Measurements from ENCODE around the gene RSAD1.

RSAD1 gene

DNA sequence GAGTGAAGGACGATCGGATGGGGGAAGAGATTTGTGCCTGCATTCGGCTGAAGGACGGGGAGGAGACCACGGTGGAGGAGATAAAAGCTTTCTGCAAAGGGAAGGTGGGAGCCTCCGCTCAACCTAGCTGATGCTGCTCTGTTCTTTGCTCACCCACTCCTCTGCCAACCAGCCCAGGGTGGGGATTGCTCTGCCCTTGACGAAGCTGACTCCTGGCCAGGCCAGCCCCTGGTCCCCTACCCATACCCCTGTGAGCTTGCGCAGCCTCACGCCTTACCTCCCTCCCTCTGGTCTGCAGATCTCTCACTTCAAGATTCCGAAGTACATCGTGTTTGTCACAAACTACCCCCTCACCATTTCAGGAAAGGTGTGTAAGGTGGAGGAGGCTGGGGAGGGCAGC lies 4.8 kb upstream of the RSAD1 start (continued):
- TF ChIP-seq, protein P1, sequence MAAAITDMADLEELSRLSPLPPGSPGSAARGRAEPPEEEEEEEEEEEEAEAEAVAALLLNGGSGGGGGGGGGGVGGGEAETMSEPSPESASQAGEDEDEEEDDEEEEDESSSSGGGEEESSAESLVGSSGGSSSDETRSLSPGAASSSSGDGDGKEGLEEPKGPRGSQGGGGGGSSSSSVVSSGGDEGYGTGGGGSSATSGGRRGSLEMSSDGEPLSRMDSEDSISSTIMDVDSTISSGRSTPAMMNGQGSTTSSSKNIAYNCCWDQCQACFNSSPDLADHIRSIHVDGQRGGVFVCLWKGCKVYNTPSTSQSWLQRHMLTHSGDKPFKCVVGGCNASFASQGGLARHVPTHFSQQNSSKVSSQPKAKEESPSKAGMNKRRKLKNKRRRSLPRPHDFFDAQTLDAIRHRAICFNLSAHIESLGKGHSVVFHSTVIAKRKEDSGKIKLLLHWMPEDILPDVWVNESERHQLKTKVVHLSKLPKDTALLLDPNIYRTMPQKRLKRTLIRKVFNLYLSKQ (tag by site-specific recombination; IDR thresholded peaks at IDR 0.05; ENCODE audit: borderline replicate concordance) = no peak
- TF ChIP-seq KLF10 (tag by site-specific recombination; IDR thresholded peaks at IDR 0.05) (no peak), ZNF211 (tag by site-specific recombination; IDR thresholded peaks at IDR 0.05; ENCODE audit: low read depth) (no peak), ZNF660 (tag by site-specific recombination; IDR thresholded peaks at IDR 0.05) (no peak), ZEB2 (tag by site-specific recombination; IDR thresholded peaks at IDR 0.05) (no peak), ZSCAN18 (tag by site-specific recombination; IDR thresholded peaks at IDR 0.05) (no peak)
- TF ChIP-seq, protein P2, sequence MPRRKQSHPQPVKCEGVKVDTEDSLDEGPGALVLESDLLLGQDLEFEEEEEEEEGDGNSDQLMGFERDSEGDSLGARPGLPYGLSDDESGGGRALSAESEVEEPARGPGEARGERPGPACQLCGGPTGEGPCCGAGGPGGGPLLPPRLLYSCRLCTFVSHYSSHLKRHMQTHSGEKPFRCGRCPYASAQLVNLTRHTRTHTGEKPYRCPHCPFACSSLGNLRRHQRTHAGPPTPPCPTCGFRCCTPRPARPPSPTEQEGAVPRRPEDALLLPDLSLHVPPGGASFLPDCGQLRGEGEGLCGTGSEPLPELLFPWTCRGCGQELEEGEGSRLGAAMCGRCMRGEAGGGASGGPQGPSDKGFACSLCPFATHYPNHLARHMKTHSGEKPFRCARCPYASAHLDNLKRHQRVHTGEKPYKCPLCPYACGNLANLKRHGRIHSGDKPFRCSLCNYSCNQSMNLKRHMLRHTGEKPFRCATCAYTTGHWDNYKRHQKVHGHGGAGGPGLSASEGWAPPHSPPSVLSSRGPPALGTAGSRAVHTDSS (tag by site-specific recombination; IDR thresholded peaks at IDR 0.05) = no peak
- TF ChIP-seq, protein P3, sequence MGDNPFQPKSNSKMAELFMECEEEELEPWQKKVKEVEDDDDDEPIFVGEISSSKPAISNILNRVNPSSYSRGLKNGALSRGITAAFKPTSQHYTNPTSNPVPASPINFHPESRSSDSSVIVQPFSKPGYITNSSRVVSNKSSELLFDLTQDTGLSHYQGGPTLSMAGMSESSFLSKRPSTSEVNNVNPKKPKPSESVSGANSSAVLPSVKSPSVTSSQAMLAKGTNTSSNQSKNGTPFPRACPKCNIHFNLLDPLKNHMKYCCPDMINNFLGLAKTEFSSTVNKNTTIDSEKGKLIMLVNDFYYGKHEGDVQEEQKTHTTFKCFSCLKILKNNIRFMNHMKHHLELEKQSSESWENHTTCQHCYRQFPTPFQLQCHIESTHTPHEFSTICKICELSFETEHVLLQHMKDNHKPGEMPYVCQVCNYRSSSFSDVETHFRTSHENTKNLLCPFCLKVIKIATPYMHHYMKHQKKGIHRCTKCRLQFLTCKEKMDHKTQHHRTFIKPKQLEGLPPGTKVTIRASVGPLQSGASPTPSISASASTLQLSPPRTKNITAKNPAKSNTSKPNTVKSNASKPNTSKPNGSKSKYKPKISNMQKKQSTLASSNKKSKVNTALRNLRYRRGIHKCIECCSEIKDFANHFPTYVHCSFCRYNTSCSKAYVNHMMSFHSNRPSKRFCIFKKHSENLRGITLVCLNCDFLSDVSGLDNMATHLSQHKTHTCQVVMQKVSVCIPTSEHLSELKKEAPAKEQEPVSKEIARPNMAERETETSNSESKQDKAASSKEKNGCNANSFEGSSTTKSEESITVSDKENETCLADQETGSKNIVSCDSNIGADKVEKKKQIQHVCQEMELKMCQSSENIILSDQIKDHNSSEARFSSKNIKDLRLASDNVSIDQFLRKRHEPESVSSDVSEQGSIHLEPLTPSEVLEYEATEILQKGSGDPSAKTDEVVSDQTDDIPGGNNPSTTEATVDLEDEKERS (tag by site-specific recombination; IDR thresholded peaks at IDR 0.05) = no peak

DNA sequence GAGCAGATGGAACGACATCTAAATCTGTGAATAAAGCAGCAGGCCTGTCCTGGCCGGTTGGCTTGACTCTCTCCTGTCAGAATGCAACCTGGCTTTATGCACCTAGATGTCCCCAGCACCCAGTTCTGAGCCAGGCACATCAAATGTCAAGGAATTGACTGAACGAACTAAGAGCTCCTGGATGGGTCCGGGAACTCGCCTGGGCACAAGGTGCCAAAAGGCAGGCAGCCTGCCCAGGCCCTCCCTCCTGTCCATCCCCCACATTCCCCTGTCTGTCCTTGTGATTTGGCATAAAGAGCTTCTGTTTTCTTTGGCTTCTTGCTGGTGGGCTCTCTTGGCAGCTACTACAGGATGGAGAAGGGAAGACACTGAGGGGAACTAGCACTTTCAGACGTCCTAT lies 4.1 kb upstream of the RSAD1 start:
- POLR2A ChIA-PET = interaction anchor here (1.2 kb wide), 1 partner anchor 31 kb away, joined by 4 read pairs; no protein-coding TSS in a partner anchor

More for the DNA sequence above, 4.1 kb upstream of the RSAD1 start:
- CTCF ChIA-PET = interaction anchor here (1.4 to 2.0 kb wide), 3 partner anchors 77 to 380 kb away, joined by 4 to 8 read pairs (median 6); partner anchors contain the start of gene LRRC59
- H3K9me3 ChIP-seq (ENCODE audit: control insufficient read depth, insufficient read depth, low read depth, low read length) = no peaks in the 10 kb centered on the region
- TF ChIP-seq YY2 (tag by site-specific recombination; IDR thresholded peaks at IDR 0.05) = no peak
- TF ChIP-seq, protein P4, sequence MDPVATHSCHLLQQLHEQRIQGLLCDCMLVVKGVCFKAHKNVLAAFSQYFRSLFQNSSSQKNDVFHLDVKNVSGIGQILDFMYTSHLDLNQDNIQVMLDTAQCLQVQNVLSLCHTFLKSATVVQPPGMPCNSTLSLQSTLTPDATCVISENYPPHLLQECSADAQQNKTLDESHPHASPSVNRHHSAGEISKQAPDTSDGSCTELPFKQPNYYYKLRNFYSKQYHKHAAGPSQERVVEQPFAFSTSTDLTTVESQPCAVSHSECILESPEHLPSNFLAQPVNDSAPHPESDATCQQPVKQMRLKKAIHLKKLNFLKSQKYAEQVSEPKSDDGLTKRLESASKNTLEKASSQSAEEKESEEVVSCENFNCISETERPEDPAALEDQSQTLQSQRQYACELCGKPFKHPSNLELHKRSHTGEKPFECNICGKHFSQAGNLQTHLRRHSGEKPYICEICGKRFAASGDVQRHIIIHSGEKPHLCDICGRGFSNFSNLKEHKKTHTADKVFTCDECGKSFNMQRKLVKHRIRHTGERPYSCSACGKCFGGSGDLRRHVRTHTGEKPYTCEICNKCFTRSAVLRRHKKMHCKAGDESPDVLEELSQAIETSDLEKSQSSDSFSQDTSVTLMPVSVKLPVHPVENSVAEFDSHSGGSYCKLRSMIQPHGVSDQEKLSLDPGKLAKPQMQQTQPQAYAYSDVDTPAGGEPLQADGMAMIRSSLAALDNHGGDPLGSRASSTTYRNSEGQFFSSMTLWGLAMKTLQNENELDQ (tag by site-specific recombination; IDR thresholded peaks at IDR 0.05; ENCODE audit: low read depth) = no peak
- TF ChIP-seq, protein P5, sequence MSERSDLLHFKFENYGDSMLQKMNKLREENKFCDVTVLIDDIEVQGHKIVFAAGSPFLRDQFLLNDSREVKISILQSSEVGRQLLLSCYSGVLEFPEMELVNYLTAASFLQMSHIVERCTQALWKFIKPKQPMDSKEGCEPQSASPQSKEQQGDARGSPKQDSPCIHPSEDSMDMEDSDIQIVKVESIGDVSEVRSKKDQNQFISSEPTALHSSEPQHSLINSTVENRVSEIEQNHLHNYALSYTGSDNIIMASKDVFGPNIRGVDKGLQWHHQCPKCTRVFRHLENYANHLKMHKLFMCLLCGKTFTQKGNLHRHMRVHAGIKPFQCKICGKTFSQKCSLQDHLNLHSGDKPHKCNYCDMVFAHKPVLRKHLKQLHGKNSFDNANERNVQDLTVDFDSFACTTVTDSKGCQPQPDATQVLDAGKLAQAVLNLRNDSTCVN (tag by site-specific recombination; optimal IDR thresholded peaks at IDR 0.05) = no peak
- TF ChIP-seq ZNF324 (tag by site-specific recombination; IDR thresholded peaks at IDR 0.05) = no peak
- no peak for TF ChIP-seq ZNF837 (tag by site-specific recombination; IDR thresholded peaks at IDR 0.05)
- no peak for TF ChIP-seq ZNF280C (tag by site-specific recombination; IDR thresholded peaks at IDR 0.05)
- TF ChIP-seq ZNF626 (tag by site-specific recombination; IDR thresholded peaks at IDR 0.05) = no peak
- TF ChIP-seq ZNF624 (tag by site-specific recombination; IDR thresholded peaks at IDR 0.05) = no peak
- TF ChIP-seq HOXD13 (CRISPR knock-in tag; IDR thresholded peaks at IDR 0.05; ENCODE audit: borderline replicate concordance) = no peak
- TF ChIP-seq, protein P1 (tag by site-specific recombination; IDR thresholded peaks at IDR 0.05; ENCODE audit: borderline replicate concordance) = no peak
- no peak overlapping the region for H3K27ac ChIP-seq (ENCODE audit: extremely low read depth, low read depth, low read length)
- H3K4me3 ChIP-seq (ENCODE audit: low read depth, low read length) = no peak overlapping the region
- H3K4me1 ChIP-seq (ENCODE audit: control insufficient read depth, insufficient read depth, low read length) = 0 out of 2 replicates have a peak, but pooled peaks cover 2% of the 10 kb centered on the region
- H3K36me3 ChIP-seq (ENCODE audit: control insufficient read depth in 2 of 2, insufficient read depth in 1 of 2, low read length in 2 of 2) = peaks cover 0 to 29% of the 10 kb centered on the region in 2 experiments; a peak in 2 of 3 replicates
